ENCODE results near the gene SASH1. TPM values are rescaled to one million over a fixed set of nuclear protein-coding genes. Genes with fewer than 3 reads are reported as not detected.
A peak's percentile ranks its signal among the peaks of the same experiment; 100 is the strongest.

The SASH1 gene
- total RNA-seq, 1 donor from 2014 or later = 15.5 TPM

- Histone ChIP-seq H2AFZ (ENCODE audit: low read depth, low read length) (no peak overlapping the region), H4K20me1 (ENCODE audit: insufficient read depth, low read length) (no peaks in the 10 kb centered on the region), H3K4me2 (ENCODE audit: low read length) (peak overlapping the region; percentile 13), H3K4me1 (ENCODE audit: insufficient read depth, low read length) (peaks cover 20% of the 10 kb centered on the region), H3K4me3 (ENCODE audit: insufficient read depth, low read depth, low read length) (no peak overlapping the region), H3K9ac (ENCODE audit: low read length) (peak overlapping the region; percentile 5), H3K9me3 (ENCODE audit: insufficient read depth, low read depth, low read length) (no peaks in the 10 kb centered on the region), H3K27ac (ENCODE audit: low read depth, low read length) (peak overlapping the region; percentile 52), H3K27me3 (ENCODE audit: insufficient read depth, low read length) (no peaks in the 10 kb centered on the region), H3K79me2 (ENCODE audit: insufficient read depth, low read length) (no peaks in the 10 kb centered on the region), H3K36me3 (ENCODE audit: insufficient read depth, low read length) (no peaks in the 10 kb centered on the region)
- peaks cover 10% of the 10 kb centered on the region for H3K4me1 Mint-ChIP-seq (ENCODE audit: low read depth, unreplicated experiment)
- no peak for DNase-seq (ENCODE audit: low read depth)
- no peaks in the 10 kb centered on the region for H3K27me3 Mint-ChIP-seq (ENCODE audit: low read depth, unreplicated experiment)
- no peak for FAIRE-seq
- no peaks in the 10 kb centered on the region for H3K36me3 Mint-ChIP-seq (ENCODE audit: low read depth, unreplicated experiment)
- TF ChIP-seq, protein P1, sequence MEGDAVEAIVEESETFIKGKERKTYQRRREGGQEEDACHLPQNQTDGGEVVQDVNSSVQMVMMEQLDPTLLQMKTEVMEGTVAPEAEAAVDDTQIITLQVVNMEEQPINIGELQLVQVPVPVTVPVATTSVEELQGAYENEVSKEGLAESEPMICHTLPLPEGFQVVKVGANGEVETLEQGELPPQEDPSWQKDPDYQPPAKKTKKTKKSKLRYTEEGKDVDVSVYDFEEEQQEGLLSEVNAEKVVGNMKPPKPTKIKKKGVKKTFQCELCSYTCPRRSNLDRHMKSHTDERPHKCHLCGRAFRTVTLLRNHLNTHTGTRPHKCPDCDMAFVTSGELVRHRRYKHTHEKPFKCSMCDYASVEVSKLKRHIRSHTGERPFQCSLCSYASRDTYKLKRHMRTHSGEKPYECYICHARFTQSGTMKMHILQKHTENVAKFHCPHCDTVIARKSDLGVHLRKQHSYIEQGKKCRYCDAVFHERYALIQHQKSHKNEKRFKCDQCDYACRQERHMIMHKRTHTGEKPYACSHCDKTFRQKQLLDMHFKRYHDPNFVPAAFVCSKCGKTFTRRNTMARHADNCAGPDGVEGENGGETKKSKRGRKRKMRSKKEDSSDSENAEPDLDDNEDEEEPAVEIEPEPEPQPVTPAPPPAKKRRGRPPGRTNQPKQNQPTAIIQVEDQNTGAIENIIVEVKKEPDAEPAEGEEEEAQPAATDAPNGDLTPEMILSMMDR (IDR thresholded peaks at IDR 0.05; ENCODE audit: insufficient read depth, low read depth, low read length) = no peak
- TF ChIP-seq EZH2 (IDR thresholded peaks at IDR 0.05; ENCODE audit: insufficient read depth, low read length) = no peak
- H3K27ac Mint-ChIP-seq (ENCODE audit: unreplicated experiment) = peak overlapping the region; percentile 81
- no peaks in the 10 kb centered on the region for H3K9me3 Mint-ChIP-seq (ENCODE audit: unreplicated experiment)
- no peak overlapping the region for H3K4me3 Mint-ChIP-seq (ENCODE audit: unreplicated experiment)
Observed at GRCh38 chr6:148306286-148306685, 36.4 kb upstream of the SASH1 start.

DNA sequence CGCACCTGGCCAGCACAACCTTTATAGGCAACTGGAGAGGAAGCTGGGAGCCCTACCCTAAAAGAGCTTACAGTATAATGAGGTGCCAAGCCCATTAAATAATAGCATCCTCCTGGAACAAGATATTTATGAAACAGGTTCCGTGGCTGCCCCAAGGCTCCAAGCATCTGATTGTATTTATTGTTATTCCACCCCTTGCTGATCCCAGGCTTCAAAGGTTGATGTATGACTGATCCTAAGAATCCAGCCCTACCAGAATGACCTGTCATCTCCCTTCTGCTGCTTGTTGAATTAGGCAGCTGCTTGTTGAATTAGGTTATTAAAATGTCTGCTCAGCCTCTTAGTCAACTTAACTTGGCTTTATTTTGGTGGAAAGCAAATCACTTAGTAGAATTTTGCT, 35.2 kb upstream of the SASH1 start:
- H3K4me2 ChIP-seq (ENCODE audit: low read length) = no peak overlapping the region
- H3K4me1 ChIP-seq (ENCODE audit: insufficient read depth, low read length) = peaks cover 20% of the 10 kb centered on the region
- H3K36me3 ChIP-seq (ENCODE audit: insufficient read depth, low read length) = no peaks in the 10 kb centered on the region
- H3K27ac ChIP-seq (ENCODE audit: low read depth, low read length) = no peak overlapping the region
- TF ChIP-seq, protein P1 (IDR thresholded peaks at IDR 0.05; ENCODE audit: insufficient read depth, low read depth, low read length) = no peak
- TF ChIP-seq EZH2 (IDR thresholded peaks at IDR 0.05; ENCODE audit: insufficient read depth, low read length) = no peak
- H3K9ac ChIP-seq (ENCODE audit: low read length) = no peak overlapping the region
- H3K27me3 Mint-ChIP-seq (ENCODE audit: low read depth, unreplicated experiment) = no peaks in the 10 kb centered on the region
- H4K20me1 ChIP-seq (ENCODE audit: insufficient read depth, low read length) = no peaks in the 10 kb centered on the region
- no peaks in the 10 kb centered on the region for H3K27me3 ChIP-seq (ENCODE audit: insufficient read depth, low read length)
- H3K9me3 ChIP-seq (ENCODE audit: insufficient read depth, low read depth, low read length) = no peaks in the 10 kb centered on the region
- H3K4me3 ChIP-seq (ENCODE audit: insufficient read depth, low read depth, low read length) = no peak overlapping the region
- no peak for FAIRE-seq
- no peak for DNase-seq (ENCODE audit: low read depth)
- no peaks in the 10 kb centered on the region for H3K79me2 ChIP-seq (ENCODE audit: insufficient read depth, low read length)
- no peak overlapping the region for H3K4me3 Mint-ChIP-seq (ENCODE audit: unreplicated experiment)
- H3K36me3 Mint-ChIP-seq (ENCODE audit: low read depth, unreplicated experiment) = no peaks in the 10 kb centered on the region
- H3K9me3 Mint-ChIP-seq (ENCODE audit: unreplicated experiment) = no peaks in the 10 kb centered on the region
- H3K4me1 Mint-ChIP-seq (ENCODE audit: low read depth, unreplicated experiment) = peaks cover 16% of the 10 kb centered on the region
- no peak overlapping the region for H2AFZ ChIP-seq (ENCODE audit: low read depth, low read length)
- no peak overlapping the region for H3K27ac Mint-ChIP-seq (ENCODE audit: unreplicated experiment)

- Histone ChIP-seq H4K20me1 (ENCODE audit: insufficient read depth, low read length) (no peaks in the 10 kb centered on the region), H3K9me3 (ENCODE audit: insufficient read depth, low read depth, low read length) (no peaks in the 10 kb centered on the region), H3K27ac (ENCODE audit: low read depth, low read length) (no peak overlapping the region), H3K79me2 (ENCODE audit: insufficient read depth, low read length) (no peaks in the 10 kb centered on the region), H3K4me1 (ENCODE audit: insufficient read depth, low read length) (peaks cover 20% of the 10 kb centered on the region), H2AFZ (ENCODE audit: low read depth, low read length) (no peak overlapping the region), H3K4me2 (ENCODE audit: low read length) (no peak overlapping the region), H3K36me3 (ENCODE audit: insufficient read depth, low read length) (no peaks in the 10 kb centered on the region), H3K27me3 (ENCODE audit: insufficient read depth, low read length) (no peaks in the 10 kb centered on the region), H3K9ac (ENCODE audit: low read length) (no peak overlapping the region), H3K4me3 (ENCODE audit: insufficient read depth, low read depth, low read length) (no peak overlapping the region)
- H3K27me3 Mint-ChIP-seq (ENCODE audit: low read depth, unreplicated experiment) = no peaks in the 10 kb centered on the region
- H3K9me3 Mint-ChIP-seq (ENCODE audit: unreplicated experiment) = no peaks in the 10 kb centered on the region
- FAIRE-seq (no peak), DNase-seq (ENCODE audit: low read depth) (no peak)
- TF ChIP-seq, protein P1 (IDR thresholded peaks at IDR 0.05; ENCODE audit: insufficient read depth, low read depth, low read length) = no peak
- TF ChIP-seq EZH2 (IDR thresholded peaks at IDR 0.05; ENCODE audit: insufficient read depth, low read length) = no peak
- H3K4me1 Mint-ChIP-seq (ENCODE audit: low read depth, unreplicated experiment) = peaks cover 16% of the 10 kb centered on the region
- H3K27ac Mint-ChIP-seq (ENCODE audit: unreplicated experiment) = no peak overlapping the region
- H3K36me3 Mint-ChIP-seq (ENCODE audit: low read depth, unreplicated experiment) = no peaks in the 10 kb centered on the region
- H3K4me3 Mint-ChIP-seq (ENCODE audit: unreplicated experiment) = no peak overlapping the region
Observed at GRCh38 chr6:148309301-148309700, 33.3 kb upstream of the SASH1 start.

Data from astrocyte (in vitro differentiated cells and primary cell).